HG02571 (cell line): ENCODE data around the gene SENP7.
"Not testable (repeated sequence)": the region's sequence is repeated elsewhere in the genome, so short reads cannot be mapped to it uniquely, and the experiment has no call there.

Experiments used
- ATAC-seq: cut with Tn5 transposase; IDR thresholded peaks from one replicate; pipeline ENCODE4 v1.9.1; 2021; ENCODE audit warnings: mild to moderate bottlenecking, moderate library complexity; ENCODE audit not compliant: unreplicated experiment

The SENP7 gene

GRCh38 chr3:101464235-101464634 is 48.8 kb downstream of the SENP7 start:
- no peak for ATAC-seq

GRCh38 chr3:101461451-101461850 is 51.6 kb downstream of the SENP7 start:
- no peak for ATAC-seq

- no peak for ATAC-seq
Observed at GRCh38 chr3:101458387-101458786, 54.6 kb downstream of the SENP7 start.

- ATAC-seq = no peak
Observed at GRCh38 chr3:101454629-101455028, 58.4 kb downstream of the SENP7 start.

GRCh38 chr3:101453961-101454360 is 59.1 kb downstream of the SENP7 start:
- no peak for ATAC-seq

GRCh38 chr3:101438641-101439040 is 74.4 kb downstream of the SENP7 start:
- ATAC-seq = not testable (repeated sequence)

DNA sequence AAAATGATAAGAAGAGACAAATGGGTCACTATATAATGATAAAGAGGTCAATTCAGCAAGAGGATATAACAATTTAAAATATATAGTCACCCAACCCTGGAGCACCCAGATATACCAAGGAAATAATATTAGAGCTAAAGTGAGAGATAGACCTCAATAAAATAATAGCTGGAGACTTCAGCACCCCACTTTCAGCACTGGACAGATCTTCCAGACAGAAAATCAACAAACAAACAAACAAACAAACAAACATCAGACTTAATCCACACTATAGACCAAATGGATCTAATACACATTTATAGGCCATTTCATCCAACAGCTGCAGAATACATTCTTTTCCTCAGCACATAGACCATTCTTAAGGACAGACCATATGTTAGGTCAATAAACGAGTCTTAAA is 79.4 kb downstream of the SENP7 start:
- no peak for ATAC-seq

DNA sequence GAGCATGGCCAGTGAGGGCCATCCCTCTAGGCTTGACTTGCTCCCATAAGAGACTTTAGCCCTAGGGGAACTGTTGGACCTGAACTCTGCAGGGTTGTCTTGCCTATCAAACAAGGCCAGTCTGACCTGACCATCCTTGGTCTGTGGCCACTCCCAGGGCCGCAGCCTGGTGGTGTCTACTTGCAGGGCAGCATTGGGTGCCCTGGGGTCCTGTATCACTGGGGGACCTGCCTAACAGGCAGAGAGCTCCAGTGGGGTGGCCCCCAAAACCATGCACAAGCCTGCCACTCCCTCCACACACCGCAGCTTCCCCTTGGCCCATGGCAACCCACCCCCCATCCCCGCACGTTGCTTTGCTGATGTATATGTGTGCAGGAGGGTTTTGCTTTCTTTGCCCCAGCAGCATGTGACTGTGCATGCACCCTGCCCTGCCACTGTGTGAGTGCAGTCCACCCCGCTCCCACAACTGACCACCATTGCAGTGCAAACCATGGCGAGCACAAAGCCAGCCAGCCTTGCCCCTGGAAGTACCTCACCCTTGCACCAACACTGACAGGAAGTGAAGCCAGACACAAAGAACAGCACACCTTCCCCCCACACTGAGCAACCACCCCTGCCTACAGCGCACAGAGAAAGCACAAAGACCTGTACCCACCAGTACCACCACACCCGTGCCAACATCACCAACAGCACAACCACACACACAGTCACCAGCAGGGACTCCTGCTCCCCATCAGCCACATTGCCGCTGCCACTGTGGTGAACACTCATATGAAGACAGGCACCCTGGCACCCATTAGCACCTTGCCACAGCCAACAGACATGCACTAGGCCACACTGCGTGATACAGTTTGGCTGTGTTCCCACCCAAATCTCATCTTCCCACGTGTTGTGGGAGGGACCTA is 88.8 kb downstream of the SENP7 start:
- no peak for ATAC-seq

GRCh38 chr3:101418851-101419250 is 94.2 kb downstream of the SENP7 start:
- ATAC-seq = no peak

GRCh38 chr3:101414121-101414520 is 98.9 kb downstream of the SENP7 start:
- ATAC-seq = no peak

DNA sequence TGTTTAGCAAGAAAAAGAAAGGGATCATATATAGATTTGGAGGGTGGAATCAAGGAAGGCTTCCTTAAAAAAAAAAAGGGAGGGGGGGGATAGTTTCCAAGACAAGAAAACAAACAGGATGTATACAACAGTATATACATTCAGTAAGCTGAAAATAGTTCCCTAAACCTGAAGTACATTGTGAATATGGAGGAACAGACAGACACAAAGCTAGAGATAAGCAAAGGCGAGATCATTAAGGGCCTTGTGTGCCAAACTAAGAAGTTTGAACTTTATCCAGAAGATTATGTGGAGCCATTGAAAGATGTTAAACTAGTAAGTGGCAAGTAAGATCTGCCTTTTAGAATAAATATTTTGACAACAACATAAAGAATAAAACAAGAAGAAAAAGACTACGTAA is 99.4 kb downstream of the SENP7 start:
- ATAC-seq = no peak

DNA sequence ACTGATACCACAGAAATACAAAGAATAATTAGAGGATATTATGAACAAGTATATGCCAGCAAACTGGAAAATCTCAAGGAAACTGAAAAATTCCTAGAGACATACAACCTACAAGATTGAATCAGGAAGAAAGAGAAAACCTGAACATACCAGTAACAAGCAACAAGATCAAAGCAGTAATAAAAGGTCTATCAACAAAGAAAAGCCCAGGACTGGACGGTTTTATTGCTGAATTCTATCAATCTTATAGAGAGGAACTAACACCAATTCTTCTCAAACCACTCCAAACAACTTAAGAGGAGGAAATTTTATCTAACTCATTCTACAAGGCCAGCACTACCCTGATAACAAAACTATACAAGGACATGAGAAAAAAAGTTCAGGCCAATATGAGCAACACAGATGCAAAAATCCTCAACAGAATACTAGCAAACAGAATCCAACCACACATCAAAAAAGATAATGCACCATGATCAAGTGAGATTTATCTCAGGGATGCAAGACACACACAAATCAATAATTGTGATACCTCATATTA is 121.5 kb downstream of the SENP7 start:
- no peak for ATAC-seq

- no peak for ATAC-seq
Observed at GRCh38 chr3:101388706-101389105, 124.3 kb downstream of the SENP7 start.

DNA sequence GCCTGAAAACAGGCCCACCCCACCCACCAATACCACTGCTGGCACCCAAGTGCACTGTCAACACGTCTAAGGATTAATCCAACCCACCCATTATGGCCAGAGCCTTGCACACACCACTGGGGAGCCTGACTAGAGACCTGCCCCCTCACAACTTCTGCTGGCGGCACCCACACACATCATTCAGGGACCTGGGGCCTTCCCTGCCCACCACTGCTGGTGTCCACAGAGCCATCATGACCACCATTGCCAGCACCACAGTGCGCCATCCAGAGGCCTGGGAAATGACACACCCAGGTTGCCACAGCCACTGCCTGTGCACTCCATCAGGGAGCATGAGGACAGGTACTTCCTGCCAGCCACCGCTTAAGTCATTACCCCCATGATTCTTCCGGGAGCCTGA is 125.7 kb downstream of the SENP7 start:
- ATAC-seq = no peak

DNA sequence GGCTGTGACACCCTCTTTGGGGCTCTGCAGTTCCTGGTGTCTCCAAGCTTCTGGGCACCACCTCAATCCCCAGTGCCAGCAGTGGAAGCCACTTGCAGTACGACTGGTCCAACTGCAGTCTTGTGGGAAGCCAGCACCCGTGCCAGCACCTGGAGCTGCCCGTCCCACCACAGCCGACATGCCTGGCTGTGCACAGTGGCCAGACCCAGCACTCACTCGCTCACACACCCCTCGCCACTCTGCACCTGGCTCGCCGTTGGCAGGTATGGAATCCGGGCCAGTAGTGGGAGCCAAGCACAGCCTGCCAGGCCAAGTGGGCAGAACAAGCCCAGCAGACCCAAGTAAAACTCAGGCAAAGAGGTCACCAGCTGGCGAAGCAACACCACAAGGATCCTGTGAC is 128.6 kb downstream of the SENP7 start:
- ATAC-seq = no peak

DNA sequence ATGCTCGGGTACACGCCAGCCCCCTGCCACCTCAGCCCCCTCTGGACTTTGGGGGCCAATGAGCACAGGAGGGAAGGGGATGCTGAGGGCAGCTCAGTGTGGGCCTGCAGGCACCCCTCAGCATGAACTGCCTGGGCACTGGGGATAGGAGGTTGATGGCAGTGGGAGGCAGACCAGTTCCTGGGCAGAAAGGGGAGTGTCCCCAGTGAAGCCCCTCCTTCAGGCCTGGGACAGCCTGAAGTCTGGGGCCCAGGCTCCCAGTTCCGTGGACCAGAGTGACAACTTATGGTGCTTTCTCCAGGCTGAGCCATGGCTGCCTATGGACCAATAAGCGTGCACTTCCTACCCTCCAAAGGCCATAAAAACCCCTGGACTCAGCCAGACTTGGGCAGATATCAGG is 129.4 kb downstream of the SENP7 start:
- no peak for ATAC-seq

- no peak for ATAC-seq
Observed at GRCh38 chr3:101383156-101383575, 129.8 kb downstream of the SENP7 start.

DNA sequence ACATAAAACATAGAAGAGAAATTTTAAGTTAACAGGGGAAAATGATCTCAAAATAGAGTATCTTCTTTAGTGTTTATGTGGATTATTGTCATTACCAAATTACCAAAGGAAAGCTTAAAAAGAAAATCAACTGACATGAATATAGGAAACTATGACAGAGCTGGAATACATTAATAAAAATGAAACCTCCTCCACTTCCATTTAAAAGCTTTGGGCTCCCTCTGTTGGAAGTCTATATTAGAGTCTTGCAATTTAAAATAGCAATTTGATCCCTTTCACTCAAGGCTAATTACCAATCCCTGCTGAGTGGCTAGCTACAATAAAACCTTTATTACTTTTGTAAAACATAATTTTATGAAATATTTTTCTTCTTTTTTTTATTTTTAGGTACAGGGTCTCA is 131.2 kb downstream of the SENP7 start:
- ATAC-seq = no peak

DNA sequence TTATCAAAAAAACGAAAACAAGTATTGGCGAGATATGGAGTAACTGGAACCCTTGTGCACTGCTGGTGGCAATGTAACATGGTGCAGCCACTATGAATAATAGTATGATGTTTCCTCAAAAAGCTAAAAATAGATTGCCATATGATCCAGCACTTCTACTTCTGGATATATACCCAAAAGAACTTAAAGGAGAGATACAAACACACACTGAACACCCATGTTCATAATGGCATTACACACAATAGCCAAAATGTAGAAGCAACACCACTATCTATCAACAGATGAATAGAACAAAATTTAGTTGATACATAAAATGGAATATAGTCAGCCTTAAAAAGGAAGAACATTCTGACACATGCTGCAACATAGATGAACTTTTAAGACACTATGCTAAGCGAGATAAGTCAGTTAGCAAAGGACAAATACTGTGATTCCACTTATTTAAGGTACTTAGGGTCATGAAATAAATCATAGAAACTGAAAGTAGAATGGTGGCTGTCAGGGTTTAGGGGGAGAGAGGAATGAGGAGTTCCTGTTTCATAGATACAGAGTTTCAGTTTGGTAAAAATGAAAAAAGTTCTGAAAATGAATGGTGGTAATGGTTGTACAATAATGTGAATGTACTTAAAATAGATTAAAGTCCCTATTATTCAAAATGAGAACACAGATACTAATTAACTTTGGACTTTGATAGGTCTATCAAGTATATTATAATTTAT is 133.2 kb downstream of the SENP7 start:
- ATAC-seq = peak; percentile 95

DNA sequence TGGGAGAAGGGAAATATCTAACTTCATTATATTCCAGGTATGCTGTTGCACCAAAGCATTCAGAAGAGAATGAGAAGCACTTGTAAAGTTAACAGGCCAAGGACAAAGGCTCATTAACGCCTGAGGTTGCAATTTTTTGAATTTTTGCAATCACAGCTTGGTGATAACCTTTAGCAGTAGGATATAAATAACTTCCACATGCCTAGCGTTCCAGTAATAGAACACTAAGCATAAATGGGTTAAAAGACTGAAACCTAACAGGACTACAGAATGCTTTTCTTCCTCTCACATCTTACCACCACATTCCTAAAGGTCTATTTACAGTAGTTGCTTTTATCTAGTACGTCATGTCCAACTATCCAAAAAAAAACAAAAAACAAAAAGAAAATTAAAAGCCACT is 135.2 kb downstream of the SENP7 start:
- ATAC-seq = no peak

DNA sequence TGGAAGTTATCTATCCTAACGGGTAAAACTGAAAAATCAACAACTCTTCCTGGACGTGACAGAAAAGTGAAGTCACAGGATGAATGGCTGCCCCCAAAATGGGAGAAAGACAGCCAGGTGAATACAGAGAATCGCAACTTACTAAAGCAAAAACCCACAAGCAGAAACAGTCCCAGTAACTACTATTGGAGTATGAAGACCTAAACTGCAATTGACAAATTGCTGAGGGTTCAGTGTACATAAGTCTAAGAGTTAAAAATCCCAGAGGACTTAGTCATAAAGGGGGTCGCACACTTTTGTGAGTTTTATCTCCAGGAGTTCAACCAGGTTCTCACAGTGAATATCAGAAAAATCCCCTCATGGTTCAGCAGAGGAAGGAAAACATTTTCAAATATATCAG is 135.8 kb downstream of the SENP7 start:
- ATAC-seq = no peak

GRCh38 chr3:101375586-101375985 is 137.4 kb downstream of the SENP7 start:
- no peak for ATAC-seq
